ENCODE results near the gene ABCD3. TPM values are rescaled to one million over a fixed set of nuclear protein-coding genes. Genes with fewer than 3 reads are reported as not detected.

The ABCD3 gene
- total and polyA plus RNA-seq, 2 of the 13 experiments (the other 11 are each of a cell fraction or from before 2014, with no cell fraction given) = 27.5 to 166 TPM

GRCh38 chr1:94553323-94553730, 135.1 kb downstream of the ABCD3 start (continued):
- TF ChIP-seq ZXDC (CRISPR knock-in tag; IDR thresholded peaks at IDR 0.05) (no peak), ZNF75D (CRISPR knock-in tag; IDR thresholded peaks at IDR 0.05; ENCODE audit: borderline replicate concordance) (no peak), ESRRA (CRISPR knock-in tag; IDR thresholded peaks at IDR 0.05; ENCODE audit: low read depth) (no peak), HNRNPH1 (optimal IDR thresholded peaks at IDR 0.05; ENCODE audit: low read depth, low read length) (no peak), NFKB2 (CRISPR knock-in tag; IDR thresholded peaks at IDR 0.05; ENCODE audit: borderline replicate concordance) (no peak), GZF1 (CRISPR knock-in tag; IDR thresholded peaks at IDR 0.05) (no peak), ZNF382 (CRISPR knock-in tag; IDR thresholded peaks at IDR 0.05; ENCODE audit: borderline replicate concordance) (no peak), BRF2 (CRISPR knock-in tag; IDR thresholded peaks at IDR 0.05) (no peak), HNRNPK (IDR thresholded peaks at IDR 0.05; ENCODE audit: low read depth, low read length, poor library complexity, severe bottlenecking) (no peak), PRMT3 (CRISPR knock-in tag; IDR thresholded peaks at IDR 0.05; ENCODE audit: borderline replicate concordance, low read depth) (no peak), GATAD2A (CRISPR knock-in tag; IDR thresholded peaks at IDR 0.05) (0 out of 2 replicates have a peak, but pooled peaks have one; percentile 15), HOXA9 (CRISPR knock-in tag; IDR thresholded peaks at IDR 0.05; ENCODE audit: borderline replicate concordance) (no peak), EED (CRISPR knock-in tag; IDR thresholded peaks at IDR 0.05) (no peak), MBNL3 (CRISPR knock-in tag; conservative IDR thresholded peaks at IDR 0.05) (no peak), ETV6 (CRISPR knock-in tag; conservative IDR thresholded peaks at IDR 0.05) (no peak), KDM3A (CRISPR knock-in tag; IDR thresholded peaks at IDR 0.05; ENCODE audit: low read depth) (no peak), EP300 (IDR thresholded peaks at IDR 0.05; ENCODE audit: low read depth in 2 of 2, low read length in 2 of 2) (no peak), EP300 (CRISPR knock-in tag; IDR thresholded peaks at IDR 0.05; ENCODE audit: borderline replicate concordance) (0 out of 2 replicates have a peak, but pooled peaks have one; percentile 13), KMT2B (CRISPR knock-in tag; IDR thresholded peaks at IDR 0.05) (no peak), ZNF670 (CRISPR knock-in tag; IDR thresholded peaks at IDR 0.05; ENCODE audit: borderline replicate concordance) (no peak), PATZ1 (CRISPR knock-in tag; IDR thresholded peaks at IDR 0.05) (peak; percentile 55), ZSCAN20 (CRISPR knock-in tag; IDR thresholded peaks at IDR 0.05; ENCODE audit: borderline replicate concordance) (no peak), BORCS8-MEF2B (CRISPR knock-in tag; IDR thresholded peaks at IDR 0.05) (no peak), FOXO4 (CRISPR knock-in tag; conservative IDR thresholded peaks at IDR 0.05) (no peak), KLF15 (CRISPR knock-in tag; IDR thresholded peaks at IDR 0.05; ENCODE audit: borderline replicate concordance) (no peak)

All from HepG2 (cell line).